DLD1 (cell line): ENCODE data around the gene PRKAR1A.

Experiments used
- in situ Hi-C: cut with HindIII; loops from 2 replicates; pipeline ENCODE4 v1.10.0; 2017; ENCODE audit warnings: low sequenced_read_pairs

Gene PRKAR1A

GRCh38 chr17:68512247-68512959 is at the start of gene PRKAR1A:
Gene PRKAR1A, plus strand, starts transcription at chr17:68512430. Its CDS starts 2,970 bp downstream, at chr17:68515400.
- in situ Hi-C loops: no loop called here

DNA sequence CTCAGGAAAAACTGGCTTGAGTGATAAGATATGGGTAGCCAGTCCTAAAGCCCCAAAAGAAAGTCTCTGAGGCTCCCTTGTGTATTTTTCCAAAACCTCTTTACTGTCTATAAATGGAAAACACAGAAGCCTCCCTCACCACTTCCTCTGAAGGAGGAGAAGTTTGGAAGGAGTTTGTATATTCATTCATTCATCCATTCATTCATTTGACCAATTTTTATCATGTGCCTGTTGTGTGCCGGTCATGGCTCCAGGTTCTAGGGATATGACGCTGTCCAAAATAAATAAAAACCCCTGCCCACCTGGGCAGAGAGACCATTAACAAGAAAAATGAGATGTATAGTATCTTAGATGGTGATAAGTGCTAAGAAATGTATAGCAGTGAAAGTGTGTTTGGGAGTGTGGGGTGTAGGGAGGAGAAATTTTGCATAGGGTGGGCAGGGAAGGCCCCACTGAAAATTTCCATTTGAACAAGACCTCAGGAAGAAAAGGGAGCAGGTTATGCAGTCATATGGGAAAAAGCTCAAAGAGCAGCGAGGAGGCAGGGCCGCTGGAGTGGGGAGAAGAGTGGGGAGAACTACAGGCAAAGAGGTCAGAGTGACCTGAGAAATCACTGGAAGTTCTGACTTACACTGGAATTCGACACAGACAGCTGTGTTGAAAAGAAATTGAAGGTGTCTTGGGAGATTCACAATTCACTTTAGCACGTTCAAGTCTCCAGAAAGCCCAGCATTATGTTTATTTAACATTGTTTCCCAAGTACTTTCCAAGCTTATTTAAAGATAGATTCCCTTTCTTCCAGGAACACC is 48.8 kb upstream of the PRKAR1A start:
- in situ Hi-C loops: no loop called here

DNA sequence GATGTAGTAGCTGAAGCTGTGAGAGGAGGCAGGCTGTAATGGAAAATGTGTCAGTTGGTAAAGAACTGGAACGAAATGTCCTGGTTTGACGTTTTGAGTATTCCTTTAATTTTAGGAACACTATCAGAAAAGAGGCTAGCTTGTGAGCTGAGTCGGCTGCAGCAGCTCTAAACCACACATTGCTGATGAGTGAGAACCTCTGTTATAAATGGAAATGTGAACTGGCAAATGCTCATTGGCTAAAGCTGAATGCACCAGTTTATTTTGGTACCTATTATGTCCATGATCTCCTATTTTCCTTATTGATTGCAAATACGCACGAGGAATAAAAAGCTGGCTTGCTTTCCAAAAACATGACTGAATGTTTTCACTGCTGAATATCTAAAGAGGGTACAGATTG is 43.9 kb upstream of the PRKAR1A start:
- in situ Hi-C loops: no loop called here

DNA sequence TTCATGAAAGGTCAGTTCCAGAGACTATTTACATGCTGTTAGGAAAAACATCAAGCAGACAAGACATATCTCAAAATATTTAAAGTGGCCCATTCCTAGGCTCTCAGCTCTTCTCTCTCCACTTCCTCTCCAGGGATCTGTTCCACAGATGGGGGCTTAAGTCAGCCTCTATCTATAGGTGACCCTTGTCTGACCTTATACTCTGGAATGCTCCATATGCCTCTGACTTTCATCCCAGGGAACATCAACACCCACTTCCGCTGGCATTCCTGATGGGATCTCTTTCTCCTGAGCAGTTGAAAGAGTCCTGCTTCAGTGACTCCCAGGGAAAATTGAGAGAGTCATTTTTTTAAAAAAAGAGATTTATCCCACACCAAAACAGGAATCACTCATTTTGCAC is 43.4 kb upstream of the PRKAR1A start:
- in situ Hi-C loops: no loop called here

GRCh38 chr17:68470961-68471360 is 41.3 kb upstream of the PRKAR1A start:
- in situ Hi-C loops: no loop called here

- in situ Hi-C loops: loop anchor here (25.0 kb wide), 1 partner anchor 319 kb away; no protein-coding TSS in a partner anchor
Measured at GRCh38 chr17:68480885-68481284, 31.3 kb upstream of the PRKAR1A start.

DNA sequence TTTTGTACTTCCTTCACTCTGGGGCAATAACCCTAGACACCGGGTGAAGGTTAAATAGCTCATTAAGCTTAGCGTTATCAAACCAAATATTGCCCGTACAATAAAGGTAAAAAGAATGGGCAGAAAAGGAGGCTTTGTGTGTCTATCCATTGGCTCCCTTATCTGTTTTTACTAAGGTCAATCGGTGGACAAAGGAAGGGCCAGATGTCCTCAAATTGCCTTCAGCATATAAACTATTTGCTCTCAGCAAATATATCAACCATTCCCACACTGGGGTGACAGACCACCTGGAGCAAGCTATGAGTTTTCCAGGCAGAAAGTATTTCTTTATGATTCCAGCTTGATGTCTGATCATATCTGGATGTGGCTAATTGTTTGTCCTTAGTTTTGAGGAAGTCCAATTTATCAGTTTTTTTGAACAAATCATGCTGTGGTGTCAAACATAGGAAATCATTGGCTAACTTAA is 29.6 kb upstream of the PRKAR1A start:
- in situ Hi-C loops: loop anchor here (25.0 kb wide), 1 partner anchor 320 kb away; no protein-coding TSS in a partner anchor

DNA sequence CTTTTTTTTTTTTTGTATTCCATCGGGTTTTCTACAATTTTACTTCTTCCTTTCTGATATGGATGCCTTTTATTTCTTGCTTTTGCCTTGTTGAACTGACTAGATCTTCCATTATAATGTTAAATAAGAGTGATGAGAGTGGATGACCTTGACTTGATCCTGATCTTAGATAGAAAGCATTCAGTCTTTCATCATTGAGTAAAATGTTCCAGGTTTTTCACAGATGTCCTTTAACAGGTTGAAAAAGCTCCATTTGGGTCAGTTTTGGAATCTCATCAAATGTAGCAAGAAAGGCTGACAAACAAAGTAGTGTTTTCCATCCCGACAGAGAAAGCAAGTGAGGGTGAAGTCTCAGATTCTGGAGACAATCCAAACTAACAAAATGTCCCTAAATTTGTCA is 27.8 kb upstream of the PRKAR1A start:
- in situ Hi-C loops: loop anchor here (25.0 kb wide), 1 partner anchor 322 kb away; no protein-coding TSS in a partner anchor

DNA sequence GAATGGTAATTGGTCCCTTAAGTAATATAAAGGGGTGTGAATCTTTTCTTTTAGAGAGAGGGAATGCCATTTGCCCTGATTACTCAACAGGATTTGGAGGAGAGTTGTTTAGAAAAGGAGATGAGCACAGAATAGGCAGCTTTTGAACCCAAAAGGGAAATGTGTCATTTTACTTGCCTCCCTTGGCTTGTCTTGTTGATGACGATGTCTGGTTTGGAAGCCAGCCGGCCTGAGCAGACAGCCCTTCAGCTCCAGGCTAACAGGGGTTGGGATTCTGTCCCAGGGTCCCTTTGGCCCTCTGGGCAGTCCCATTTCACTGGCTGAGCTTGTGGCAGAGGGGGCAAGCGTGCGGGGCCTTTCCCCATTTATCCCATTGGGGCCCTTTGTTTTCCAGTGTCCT is 22.3 kb upstream of the PRKAR1A start:
- in situ Hi-C loops: loop anchor here (25.0 kb wide), 1 partner anchor 328 kb away; no protein-coding TSS in a partner anchor

GRCh38 chr17:68491381-68492231 is 20.6 kb upstream of the PRKAR1A start:
- in situ Hi-C loops: loop anchor here (25.0 kb wide), 1 partner anchor 329 kb away; no protein-coding TSS in a partner anchor

GRCh38 chr17:68492394-68493054 is 19.7 kb upstream of the PRKAR1A start:
- in situ Hi-C loops: loop anchor here (25.0 kb wide), 1 partner anchor 330 kb away; no protein-coding TSS in a partner anchor

GRCh38 chr17:68495081-68495480 is 17.1 kb upstream of the PRKAR1A start:
- in situ Hi-C loops: loop anchor here (25.0 kb wide), 1 partner anchor 333 kb away; no protein-coding TSS in a partner anchor

DNA sequence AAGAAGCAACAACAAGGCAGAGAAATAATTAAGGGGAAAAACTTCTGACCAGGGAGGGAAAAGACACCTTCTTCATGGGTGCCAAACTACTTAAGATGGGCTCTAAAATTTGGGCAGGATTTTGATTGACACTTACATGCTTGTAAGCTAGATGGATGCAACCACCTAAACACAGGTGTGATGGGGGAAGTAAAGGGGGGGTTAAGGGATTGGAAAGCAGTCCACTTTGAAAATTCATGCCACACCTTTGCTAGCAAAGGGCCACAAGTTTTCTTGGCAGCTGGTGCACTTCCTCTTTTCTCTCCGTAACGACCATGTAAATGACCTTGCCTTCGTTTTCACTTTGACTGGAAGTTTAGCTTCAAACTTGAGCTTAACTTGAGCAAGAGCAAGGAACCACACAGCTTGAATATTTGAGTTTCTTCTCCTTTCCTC is 14.3 kb upstream of the PRKAR1A start:
- in situ Hi-C loops: loop anchor here (25.0 kb wide), 1 partner anchor 336 kb away; no protein-coding TSS in a partner anchor

DNA sequence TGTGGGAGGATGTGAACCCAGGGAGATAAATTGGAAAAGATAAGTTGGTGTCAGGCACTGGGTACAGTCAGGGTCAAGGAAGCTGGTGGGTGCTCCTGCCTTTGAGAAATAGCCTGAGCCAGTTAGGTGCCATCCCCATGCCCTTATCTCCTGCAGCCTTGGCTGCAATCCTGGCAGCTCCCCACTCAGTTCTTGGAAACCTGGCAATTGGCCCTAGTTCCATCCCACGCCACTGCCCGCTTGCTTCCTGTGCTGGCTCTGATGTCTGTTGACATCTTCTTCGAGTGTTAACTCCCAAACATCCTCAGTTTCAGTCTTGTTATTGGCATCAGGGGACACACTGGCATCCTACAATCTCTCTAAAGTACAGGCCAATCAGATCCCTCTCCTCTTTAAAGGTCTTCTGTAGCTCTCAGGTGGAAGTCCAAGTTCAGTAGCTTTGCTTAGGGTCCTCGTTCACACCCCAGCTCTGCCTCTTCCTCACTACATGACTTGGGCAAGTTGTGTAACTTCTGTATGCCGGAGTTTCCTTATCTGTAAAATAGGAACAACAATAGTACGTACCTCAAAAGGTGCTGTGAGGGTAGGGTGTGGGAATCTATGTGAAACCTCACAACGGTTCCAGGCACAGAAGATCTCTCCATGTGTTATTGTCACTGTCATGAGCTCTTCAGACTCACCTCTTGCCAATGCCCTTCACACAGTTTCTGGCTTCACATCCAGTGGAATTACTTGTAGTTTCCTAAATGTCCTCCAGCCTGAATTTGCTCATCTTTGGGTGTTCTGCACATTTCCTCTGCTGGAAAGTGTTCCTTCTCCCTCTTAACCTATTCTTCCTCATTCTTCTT is 13.5 kb upstream of the PRKAR1A start:
- in situ Hi-C loops: loop anchor here (25.0 kb wide), 1 partner anchor 336 kb away; no protein-coding TSS in a partner anchor

DNA sequence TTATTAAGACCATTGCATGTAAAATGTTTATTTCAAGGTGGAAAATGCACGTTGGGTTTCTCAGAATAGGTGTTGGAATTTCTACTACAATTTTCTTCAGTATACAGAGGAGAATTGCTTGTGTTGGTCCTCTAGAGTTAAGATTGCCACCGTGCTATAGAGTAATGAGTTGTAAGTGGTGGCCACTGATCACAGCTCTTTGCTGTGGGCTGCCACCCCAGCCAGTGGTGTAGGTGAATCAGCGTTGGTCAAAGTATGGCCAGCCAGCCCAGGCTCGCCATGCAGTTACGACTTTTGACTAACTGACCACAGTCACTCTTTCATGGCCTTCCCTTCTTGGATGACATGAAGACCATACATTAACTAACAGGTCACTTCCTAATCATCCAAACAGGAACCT is 12.6 kb upstream of the PRKAR1A start:
- in situ Hi-C loops: loop anchor here (25.0 kb wide), 1 partner anchor 337 kb away; no protein-coding TSS in a partner anchor

DNA sequence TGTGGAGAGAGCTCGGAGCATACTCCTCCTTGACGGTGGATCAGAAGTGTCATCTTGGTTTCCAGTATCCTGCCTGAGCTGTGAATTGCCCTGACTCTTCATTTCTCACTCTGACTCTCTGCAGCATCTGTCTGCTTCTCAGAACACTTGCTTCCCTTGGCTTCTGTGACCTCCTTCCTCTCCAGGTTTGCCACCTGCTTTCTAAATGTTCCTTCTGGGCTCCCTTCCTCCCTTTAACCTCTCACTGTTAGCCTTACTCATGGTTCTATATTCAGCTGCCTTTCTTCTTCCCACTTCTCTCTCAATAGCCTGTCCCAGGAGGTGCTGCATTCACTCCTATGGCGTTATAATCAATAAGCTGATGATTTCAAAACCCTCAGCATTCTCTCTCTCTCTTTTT is 11.2 kb upstream of the PRKAR1A start:
- in situ Hi-C loops: no loop called here

- in situ Hi-C loops: no loop called here
Measured at GRCh38 chr17:68505951-68506350, 6.3 kb upstream of the PRKAR1A start.

DNA sequence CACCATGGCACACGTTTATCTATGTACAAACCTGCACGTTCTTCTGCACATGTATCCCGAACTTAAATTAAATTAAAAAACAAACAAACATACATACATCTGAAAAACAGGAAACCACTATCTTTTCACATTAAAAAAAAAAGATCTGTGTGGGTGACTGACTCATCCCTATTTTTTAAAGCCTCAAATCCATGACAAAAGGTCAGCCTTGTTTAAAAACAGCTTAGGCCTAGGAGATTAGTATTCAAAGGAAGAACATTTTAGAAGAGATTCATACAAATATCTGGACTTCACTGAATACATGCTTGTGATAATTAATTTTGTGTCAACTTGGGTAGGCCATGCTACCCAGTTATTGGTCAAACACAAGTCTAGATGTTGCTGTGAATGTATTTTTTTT is 4.7 kb upstream of the PRKAR1A start:
- in situ Hi-C loops: no loop called here
